Osteoblast (primary cell): ENCODE data around the gene PRM2. TPM values are rescaled to one million over a fixed set of nuclear protein-coding genes. Genes with fewer than 3 reads are reported as not detected.

Experiments used
- DNase-seq: peaks from one replicate; pipeline ENCODE4 v3.0.0; 2011; ENCODE audit warnings: low spot score, mixed read lengths; ENCODE audit not compliant: insufficient read length; ENCODE audit errors: missing footprints
- H2AFZ ChIP-seq: 2 replicates; pipeline ENCODE4 v1.6.0; 2011; ENCODE audit warnings: mild to moderate bottlenecking, low read length
- H3K27ac ChIP-seq: 2 replicates; pipeline ENCODE4 v1.5.1; 2011; ENCODE audit warnings: mild to moderate bottlenecking, low read depth, low read length, moderate library complexity
- H3K27me3 ChIP-seq: 2 replicates; pipeline ENCODE4 v1.6.0; 2012; ENCODE audit warnings: mild to moderate bottlenecking, control low read depth, inconsistent platforms, low read length, moderate library complexity; ENCODE audit not compliant: insufficient read depth
- H3K36me3 ChIP-seq: 2 replicates; pipeline ENCODE4 v1.5.1; 2011; ENCODE audit warnings: mild to moderate bottlenecking, low read length, control low read depth, moderate library complexity; ENCODE audit not compliant: insufficient read depth
- H3K4me1 ChIP-seq: 2 replicates; pipeline ENCODE4 v1.5.1; 2011; ENCODE audit warnings: mild to moderate bottlenecking, low read length, control low read depth, moderate library complexity; ENCODE audit not compliant: insufficient read depth
- H3K4me2 ChIP-seq: 2 replicates; pipeline ENCODE4 v1.6.0; 2011; ENCODE audit warnings: mild to moderate bottlenecking, low read length; ENCODE audit not compliant: insufficient read depth
- H3K4me3 ChIP-seq: fragments of 200-600 bp; sonication (generic); 3 replicates; pipeline ENCODE4 v1.5.1; 2012; ENCODE audit warnings: mild to moderate bottlenecking, low read length, inconsistent platforms; ENCODE audit not compliant: insufficient read depth
- H3K79me2 ChIP-seq: 2 replicates; pipeline ENCODE4 v1.6.0; 2012; ENCODE audit warnings: mild to moderate bottlenecking, low read length, control low read depth, inconsistent platforms; ENCODE audit not compliant: insufficient read depth
- H3K9me3 ChIP-seq: 2 replicates; pipeline ENCODE4 v1.5.1; 2011; ENCODE audit warnings: low read depth, low read length, control low read depth
- H4K20me1 ChIP-seq: 2 replicates; pipeline ENCODE4 v1.6.0; 2012; ENCODE audit warnings: mild to moderate bottlenecking, low read length, control low read depth; ENCODE audit not compliant: insufficient read depth
- total RNA-seq: library from RNA; depleted of rRNA; stranded (reverse); fragments of >200 nt; gene quantifications from 2 replicates; pipeline ENCODE4 v1.2.3, GENCODE V29; 2012
- TF ChIP-seq, protein P1 (sequence below): IDR thresholded peaks from 2 replicates; pipeline ENCODE4 v1.5.1; 2011; ENCODE audit warnings: mild to moderate bottlenecking, low read depth, low read length, moderate library complexity; ENCODE audit errors: extremely low read depth

PRM2 gene
- total RNA-seq, 1 donor = not detected

GRCh38 chr16:11306997-11307638 is 30.8 kb upstream of the PRM2 start:
- no peak overlapping the region for H2AFZ ChIP-seq
- no peak overlapping the region for H3K4me2 ChIP-seq
- H3K4me3 ChIP-seq = no peak overlapping the region
- no peaks in the 10 kb centered on the region for H3K79me2 ChIP-seq
- no peaks in the 10 kb centered on the region for H4K20me1 ChIP-seq
- TF ChIP-seq, protein P1, sequence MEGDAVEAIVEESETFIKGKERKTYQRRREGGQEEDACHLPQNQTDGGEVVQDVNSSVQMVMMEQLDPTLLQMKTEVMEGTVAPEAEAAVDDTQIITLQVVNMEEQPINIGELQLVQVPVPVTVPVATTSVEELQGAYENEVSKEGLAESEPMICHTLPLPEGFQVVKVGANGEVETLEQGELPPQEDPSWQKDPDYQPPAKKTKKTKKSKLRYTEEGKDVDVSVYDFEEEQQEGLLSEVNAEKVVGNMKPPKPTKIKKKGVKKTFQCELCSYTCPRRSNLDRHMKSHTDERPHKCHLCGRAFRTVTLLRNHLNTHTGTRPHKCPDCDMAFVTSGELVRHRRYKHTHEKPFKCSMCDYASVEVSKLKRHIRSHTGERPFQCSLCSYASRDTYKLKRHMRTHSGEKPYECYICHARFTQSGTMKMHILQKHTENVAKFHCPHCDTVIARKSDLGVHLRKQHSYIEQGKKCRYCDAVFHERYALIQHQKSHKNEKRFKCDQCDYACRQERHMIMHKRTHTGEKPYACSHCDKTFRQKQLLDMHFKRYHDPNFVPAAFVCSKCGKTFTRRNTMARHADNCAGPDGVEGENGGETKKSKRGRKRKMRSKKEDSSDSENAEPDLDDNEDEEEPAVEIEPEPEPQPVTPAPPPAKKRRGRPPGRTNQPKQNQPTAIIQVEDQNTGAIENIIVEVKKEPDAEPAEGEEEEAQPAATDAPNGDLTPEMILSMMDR = no peak
- peaks cover 3% of the 10 kb centered on the region for H3K4me1 ChIP-seq
- H3K27ac ChIP-seq = no peak overlapping the region
- no peaks in the 10 kb centered on the region for H3K27me3 ChIP-seq
- DNase-seq = peak; percentile 35
- H3K9me3 ChIP-seq = no peaks in the 10 kb centered on the region
- H3K36me3 ChIP-seq = no peaks in the 10 kb centered on the region

DNA sequence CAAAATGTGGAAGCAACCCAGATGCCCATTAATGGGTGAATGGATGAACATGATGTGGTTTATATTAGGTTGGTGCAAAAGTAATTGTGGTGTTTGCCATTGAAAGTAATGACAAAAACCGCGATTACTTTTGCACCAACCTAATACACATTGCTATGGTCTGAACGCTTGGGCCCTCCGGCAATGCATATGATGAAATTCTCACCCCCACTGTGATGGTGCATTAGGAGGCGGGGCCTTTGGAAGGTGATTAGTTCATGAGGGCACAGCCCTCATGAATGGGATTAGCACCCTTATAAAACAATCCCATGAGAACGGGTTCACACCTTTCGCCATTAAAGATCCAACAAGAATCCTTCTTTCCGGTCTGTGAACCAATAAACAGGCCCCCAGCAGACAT is 30.1 kb upstream of the PRM2 start:
- Histone ChIP-seq H3K36me3 (no peaks in the 10 kb centered on the region), H4K20me1 (no peaks in the 10 kb centered on the region), H3K4me2 (no peak overlapping the region), H3K9me3 (no peaks in the 10 kb centered on the region), H2AFZ (no peak overlapping the region), H3K4me3 (no peak overlapping the region), H3K27me3 (no peaks in the 10 kb centered on the region), H3K27ac (no peak overlapping the region), H3K79me2 (no peaks in the 10 kb centered on the region), H3K4me1 (no peaks in the 10 kb centered on the region)
- TF ChIP-seq, protein P1 = no peak
- DNase-seq = no peak

DNA sequence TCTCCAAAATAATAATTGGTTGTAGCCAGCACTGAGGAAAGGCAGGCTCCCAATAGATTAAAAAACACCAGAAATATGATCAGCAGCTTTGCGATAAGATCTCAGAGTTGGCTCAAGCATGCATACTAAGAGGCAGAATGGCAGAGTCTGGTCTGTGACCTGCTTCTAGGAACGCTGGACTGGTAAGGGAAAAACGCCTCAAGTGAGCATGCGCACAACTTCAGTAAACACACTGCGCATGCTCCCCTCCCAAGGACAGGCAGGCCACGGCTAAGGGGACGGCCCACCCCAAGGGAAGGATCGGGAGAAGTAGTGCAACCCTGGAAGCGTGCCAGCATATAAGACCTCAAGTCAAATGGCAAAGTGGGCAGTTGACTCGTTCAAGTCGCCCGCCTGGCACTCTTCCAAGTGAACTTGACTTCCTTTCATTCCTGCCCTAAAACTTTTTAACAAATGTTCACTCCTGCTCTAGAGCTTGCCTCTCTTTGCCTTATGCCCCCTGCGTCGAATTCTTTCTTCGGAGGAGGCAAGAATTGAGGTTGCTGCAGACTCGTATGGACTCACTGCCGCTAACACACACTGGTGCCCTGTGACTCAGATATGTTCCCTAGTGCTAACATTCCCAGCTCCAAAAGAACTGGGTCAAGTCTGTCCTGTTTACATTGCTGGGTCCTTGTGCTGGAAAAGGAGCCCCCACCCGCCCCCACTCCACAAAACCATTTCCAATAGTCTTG is 27.3 kb upstream of the PRM2 start:
- TF ChIP-seq, protein P1 = no peak
- no peak for DNase-seq
- Histone ChIP-seq H3K36me3 (no peaks in the 10 kb centered on the region), H2AFZ (no peak overlapping the region), H4K20me1 (no peaks in the 10 kb centered on the region), H3K4me3 (no peak overlapping the region), H3K4me2 (no peak overlapping the region), H3K9me3 (no peaks in the 10 kb centered on the region), H3K4me1 (no peaks in the 10 kb centered on the region), H3K27me3 (no peaks in the 10 kb centered on the region), H3K79me2 (no peaks in the 10 kb centered on the region), H3K27ac (no peak overlapping the region)

DNA sequence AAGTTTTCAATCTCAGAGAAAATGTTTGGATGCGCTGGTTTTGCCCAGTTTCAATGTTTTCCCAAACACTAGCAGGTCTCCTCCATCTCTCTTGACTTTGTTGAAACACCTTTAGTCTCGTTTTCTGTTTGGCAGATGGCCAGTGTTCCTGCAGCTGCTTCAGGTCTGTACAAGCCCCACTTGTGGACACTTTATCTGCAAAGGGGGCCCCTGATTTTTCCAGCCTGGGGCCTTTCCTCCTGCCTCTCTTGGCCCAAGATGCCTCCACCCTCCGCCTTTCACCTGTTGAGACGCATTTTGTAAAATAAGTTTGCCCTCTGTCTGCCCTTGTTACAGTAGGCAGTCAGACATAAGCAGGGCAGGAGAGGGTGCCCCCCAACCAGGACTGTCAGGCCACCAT is 26.7 kb upstream of the PRM2 start:
- H2AFZ ChIP-seq = no peak overlapping the region

More for the DNA sequence above, 26.7 kb upstream of the PRM2 start:
- H3K4me2 ChIP-seq = no peak overlapping the region
- H3K4me3 ChIP-seq = no peak overlapping the region
- H3K27ac ChIP-seq = no peak overlapping the region
- no peaks in the 10 kb centered on the region for H3K79me2 ChIP-seq
- DNase-seq = peak; percentile 29
- H3K4me1 ChIP-seq = no peaks in the 10 kb centered on the region
- no peaks in the 10 kb centered on the region for H3K27me3 ChIP-seq
- H3K36me3 ChIP-seq = no peaks in the 10 kb centered on the region
- no peaks in the 10 kb centered on the region for H3K9me3 ChIP-seq
- TF ChIP-seq, protein P1 = no peak
- H4K20me1 ChIP-seq = no peaks in the 10 kb centered on the region
